GM18517 (cell line): Measurements from ENCODE around the gene SHISAL1.
"Not testable (repeated sequence)": the region's sequence is repeated elsewhere in the genome, so short reads cannot be mapped to it uniquely, and the experiment has no call there.

ENCODE experiments used
- ATAC-seq: cut with Tn5 transposase; IDR thresholded peaks from one replicate; pipeline ENCODE4 v1.9.1; 2021; ENCODE audit warnings: mild to moderate bottlenecking, moderate library complexity; ENCODE audit not compliant: unreplicated experiment

SHISAL1 gene

GRCh38 chr22:44329179-44329796 is 16.5 kb upstream of the SHISAL1 start:
- no peak for ATAC-seq

GRCh38 chr22:44328762-44329161 is 16.0 kb upstream of the SHISAL1 start:
- no peak for ATAC-seq

DNA sequence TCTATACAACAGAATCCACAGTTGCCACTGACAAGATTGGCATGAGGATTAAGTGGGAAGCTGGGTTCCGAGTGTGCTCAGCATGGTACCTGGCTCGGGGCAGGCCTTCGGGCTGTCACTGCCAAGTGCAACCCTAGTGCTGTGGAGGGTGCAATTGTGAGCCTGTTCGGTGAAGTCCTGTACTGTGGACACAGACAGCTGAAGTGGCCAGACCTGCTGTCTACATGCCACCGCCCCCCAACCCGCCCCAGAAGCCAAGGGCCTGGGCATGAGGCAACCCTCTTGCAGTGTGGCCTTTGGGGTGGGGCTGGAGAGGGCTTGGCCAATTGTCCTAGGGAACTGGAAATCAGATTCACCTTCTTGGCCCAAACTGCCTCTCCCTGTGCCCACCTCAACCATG is 15.6 kb upstream of the SHISAL1 start:
- ATAC-seq: no peak

DNA sequence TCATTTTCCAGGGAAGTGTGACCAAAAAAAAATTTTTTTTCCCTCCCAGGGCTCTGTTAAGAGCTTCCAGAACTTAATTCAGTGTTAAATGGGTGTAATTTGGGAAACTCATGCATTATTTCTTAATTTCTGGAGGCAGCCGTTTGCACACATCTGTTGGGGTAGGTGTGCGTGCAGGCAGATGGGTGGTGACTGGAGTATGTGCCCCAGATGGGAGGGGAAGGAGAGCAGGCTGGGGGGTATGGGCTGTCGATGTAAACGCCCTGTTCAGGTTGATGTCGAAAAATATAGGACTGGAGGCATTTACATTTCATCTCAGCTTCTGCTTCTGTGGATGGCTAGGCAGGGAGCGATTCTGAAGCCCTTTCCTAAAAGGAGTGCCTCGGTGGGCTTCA is 13.7 kb upstream of the SHISAL1 start:
- ATAC-seq: no peak

DNA sequence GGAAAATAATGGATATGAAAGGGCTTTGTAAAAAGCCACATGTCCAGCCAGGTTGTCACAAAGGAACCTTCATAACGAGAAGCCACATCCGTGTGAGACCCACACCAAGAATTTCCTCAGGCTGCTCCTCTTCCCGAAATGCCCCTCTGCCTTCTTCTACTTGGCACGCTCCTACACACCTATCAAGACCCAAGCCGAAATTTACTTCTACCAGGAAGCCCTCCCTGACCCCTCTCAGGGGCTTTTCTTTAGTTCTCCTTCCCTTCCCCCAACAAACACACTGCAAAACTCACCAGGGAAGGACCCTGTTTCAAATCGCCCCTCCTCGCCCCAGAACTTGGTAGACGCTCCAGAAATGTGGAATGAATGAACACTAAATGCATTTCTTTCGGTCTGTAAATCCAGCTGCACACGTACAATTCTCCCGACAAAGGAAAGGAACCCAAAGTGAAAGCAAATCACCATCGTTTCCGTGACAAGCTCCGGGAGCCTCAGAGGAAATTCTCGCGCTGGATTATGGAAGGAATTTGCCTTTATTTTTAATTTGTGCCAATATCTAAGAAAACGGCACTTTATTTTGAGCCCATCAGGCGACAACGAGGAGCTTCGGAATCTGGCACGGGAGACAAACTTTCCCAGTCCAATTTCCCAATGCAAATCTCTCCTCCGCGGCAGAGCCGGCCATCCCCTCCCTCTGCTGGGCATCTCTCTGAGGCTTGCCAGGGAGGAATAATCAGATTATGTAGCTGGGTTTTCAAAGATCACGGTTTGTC is 13.2 kb upstream of the SHISAL1 start:
- no peak for ATAC-seq

DNA sequence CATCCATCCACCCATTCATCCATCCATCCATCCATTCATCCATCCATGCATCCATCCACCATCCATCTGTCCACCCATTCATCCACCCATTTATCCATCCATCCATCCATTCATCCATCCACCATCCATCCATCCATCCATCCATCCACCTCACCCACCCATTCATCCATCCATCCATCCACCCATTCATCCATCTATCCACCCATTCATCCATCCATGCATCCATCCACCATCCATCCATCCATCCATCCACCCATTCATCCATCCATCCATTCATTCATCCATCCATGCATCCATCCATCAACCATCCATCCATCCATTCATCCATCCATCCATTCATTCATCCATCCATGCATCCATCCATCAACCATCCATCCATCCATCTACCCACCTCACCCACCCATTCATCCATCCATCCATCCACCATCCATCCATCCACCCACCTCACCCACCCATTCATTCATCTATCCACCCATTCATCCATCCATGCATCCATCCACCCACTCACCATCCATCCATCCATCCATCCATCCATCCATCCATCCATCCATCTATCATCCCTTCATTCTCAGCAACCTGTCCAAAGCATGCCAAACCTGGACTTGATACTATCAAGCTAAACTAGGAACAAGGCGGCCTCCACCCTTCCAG is 10.5 kb upstream of the SHISAL1 start:
- ATAC-seq: not testable (repeated sequence)

GRCh38 chr22:44319685-44320084 is 6.9 kb upstream of the SHISAL1 start:
- ATAC-seq: no peak

GRCh38 chr22:44318751-44319150 is 6.0 kb upstream of the SHISAL1 start:
- no peak for ATAC-seq

- ATAC-seq: no peak
Observed at GRCh38 chr22:44317886-44318637, 5.3 kb upstream of the SHISAL1 start.

DNA sequence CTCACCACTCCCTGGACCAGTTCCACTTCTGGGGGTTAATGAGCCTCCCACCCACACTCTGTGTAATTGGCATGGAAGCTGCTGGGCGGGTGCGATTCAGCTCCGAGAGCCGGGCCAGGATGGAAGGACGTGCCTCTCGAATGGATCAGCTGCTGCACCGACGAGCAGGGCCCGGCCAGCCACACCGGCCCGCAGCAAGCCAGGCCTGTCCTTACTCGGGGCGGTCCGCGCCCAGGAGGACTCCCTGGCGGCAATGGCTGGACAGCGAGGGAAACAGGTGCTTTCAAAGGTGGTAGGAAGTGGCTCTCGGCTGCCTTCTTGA is 4.3 kb upstream of the SHISAL1 start:
- ATAC-seq: no peak

DNA sequence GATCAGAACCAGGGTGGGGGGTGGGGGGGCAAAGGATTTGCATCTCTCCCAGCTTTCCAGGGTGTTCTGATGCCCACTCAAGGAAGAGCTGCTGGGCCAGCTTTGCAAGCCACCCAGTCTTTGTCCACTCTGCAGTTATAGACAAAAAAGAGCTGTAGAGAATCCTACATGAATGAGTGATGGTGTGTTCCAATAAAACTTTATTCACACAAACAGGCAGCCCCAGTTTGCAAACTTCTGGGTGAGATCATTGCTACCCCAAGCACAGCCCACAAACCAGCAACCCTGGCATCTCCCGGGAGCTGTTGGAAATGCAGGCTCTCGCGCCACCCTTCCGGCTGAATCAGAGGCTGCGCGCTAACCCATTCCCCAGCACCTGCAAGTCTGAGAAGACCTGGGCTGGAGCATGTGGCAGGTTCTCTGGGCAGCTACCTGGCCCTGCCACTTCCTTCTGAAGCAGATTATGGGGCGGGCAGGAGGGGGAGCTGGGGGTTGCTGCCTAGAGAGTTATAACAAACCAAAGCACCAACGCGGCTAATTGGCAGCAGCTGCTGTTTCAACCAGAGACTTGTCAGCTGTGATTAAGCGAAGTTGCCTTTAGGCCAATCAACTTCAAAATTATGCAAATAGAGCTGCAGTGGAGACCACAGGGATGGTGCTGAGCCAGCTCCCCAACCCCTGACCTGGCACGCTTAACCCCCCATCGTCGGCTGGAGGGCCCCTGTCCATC is 3.8 kb upstream of the SHISAL1 start:
- ATAC-seq: no peak

- no peak for ATAC-seq
Observed at GRCh38 chr22:44314425-44315067, 1.8 kb upstream of the SHISAL1 start.

DNA sequence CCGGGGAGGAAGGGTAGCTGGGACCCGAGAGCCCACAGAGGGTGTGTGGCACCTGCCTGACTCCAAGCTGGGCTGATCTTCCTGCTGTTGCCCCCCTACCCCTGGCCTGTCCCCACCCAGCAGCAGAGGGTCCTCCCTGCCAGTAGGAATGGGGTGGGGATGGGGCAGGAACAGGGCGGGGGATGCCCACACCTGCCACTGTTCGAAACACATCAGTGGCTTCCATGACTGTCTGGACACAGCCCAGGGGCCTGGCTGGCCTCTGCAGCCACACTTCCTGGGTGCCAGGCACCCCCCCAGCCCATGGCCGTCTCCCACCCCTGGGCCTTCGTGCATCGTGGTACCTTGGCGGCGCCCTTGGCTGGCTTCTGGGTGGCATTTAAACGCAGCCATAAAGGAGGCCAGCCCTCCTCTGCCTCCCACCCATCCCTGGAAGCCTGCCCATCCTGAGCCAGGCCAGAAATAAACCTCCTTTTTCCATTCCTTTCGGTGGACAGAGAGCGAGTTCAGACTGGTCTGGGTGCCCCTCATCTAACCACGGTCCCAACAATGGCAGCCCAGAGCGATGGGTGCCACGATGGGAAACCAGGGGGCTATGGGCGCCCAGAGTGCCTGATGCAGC is 745 bp upstream of the SHISAL1 start:
- ATAC-seq: no peak

DNA sequence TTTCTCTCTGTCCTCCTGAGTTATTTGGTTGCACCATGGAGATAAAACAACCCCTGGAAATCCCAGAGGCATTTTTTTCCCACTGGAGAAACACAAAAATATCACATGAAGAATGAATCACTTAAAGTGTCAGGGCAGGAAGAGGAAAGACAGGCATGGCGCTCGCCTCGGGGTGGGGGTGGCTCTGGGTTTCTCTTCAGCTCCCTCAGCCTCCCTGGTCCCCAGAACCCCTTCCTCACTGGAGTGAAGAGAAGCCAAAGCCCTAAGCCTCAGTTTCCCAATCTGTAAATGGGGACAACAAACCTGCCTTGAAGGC is 938 bp downstream of the SHISAL1 start:
- ATAC-seq: no peak

DNA sequence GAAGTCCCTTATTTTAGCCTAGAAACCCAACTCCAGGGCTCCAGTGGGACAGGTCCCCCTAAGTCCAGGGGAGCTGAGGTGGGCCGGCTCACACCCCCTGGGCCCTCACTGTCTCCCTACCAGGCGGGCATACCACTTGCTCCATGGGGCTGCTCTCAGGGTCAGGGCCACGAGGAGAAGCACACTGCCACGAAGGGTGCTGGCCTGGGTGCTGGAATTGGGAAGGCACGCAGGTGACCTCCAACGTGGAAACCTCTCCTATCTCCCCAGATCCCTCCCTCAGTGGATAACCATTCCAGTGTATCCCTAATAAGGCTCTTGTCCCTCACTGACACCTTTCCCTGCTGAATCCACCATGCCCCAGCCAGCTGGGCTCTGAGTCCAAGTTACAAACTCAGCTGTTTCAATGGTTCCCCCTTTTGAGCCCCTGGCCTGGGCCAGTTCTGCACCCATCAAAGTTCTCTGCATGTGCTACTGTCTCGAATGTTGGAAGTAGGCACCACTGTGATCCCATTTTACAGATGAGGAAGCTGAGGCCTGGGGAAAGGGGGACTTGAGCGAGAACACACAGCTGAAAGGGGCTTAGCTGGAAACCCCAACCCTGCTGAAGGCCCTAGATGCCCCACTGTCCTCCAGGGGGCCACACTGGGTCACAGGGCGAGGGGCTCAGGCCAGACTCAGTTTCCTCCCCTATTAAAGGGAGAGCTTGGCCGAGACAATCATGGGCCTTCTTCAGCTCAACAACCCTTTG is 1.5 kb downstream of the SHISAL1 start:
- ATAC-seq: no peak

DNA sequence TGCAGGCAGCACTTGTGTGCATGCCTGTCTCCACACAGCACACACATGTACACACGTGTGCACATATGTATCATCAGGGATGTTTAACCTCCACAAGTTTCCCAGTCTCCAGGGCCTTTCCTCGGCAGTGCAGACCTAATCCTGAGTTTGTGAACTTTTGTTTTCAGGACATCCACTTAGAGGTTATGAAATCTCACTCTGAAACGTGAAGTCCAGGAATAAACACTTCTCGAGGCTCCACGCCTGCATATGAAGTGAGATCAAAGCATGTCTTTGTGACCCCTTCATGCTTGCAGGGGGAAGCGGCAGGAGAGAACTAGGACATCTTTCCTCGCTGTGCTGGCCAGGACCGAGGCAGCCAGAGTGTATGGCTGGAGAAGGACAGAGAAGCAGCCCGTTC is 3.1 kb downstream of the SHISAL1 start:
- ATAC-seq: no peak

GRCh38 chr22:44309137-44309536 is 3.6 kb downstream of the SHISAL1 start:
- no peak for ATAC-seq

DNA sequence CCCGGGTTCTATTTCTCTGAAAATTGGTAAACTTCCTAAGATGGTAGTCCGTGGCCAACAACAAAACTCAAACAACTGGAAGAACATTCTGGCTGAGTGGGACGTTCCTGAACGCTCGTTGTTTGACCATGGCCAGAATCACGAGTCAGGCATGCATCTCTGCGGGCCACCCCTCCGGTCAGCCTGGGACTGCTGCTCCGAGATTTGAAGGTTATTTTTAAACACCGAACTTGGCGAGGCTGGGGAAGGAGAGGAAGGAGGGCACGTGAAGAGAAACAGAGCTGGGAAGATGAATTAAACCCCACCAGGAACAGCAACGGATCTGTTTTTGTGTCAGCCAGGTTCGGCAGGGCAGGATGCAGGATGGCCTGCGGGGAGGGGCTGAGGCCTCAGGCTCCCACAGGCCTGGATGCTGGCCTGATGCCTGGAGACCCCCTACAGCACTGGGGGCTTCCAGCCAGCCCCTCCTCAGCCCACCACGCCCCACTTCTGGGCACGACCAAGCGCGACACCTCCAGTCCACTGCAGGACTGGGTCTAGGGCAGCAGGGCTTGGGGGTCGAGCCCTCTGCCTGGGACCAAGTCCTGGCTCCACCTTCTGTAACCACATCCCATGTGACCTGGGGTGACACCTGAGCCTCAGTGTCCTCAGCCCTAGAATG is 5.1 kb downstream of the SHISAL1 start:
- ATAC-seq: no peak

DNA sequence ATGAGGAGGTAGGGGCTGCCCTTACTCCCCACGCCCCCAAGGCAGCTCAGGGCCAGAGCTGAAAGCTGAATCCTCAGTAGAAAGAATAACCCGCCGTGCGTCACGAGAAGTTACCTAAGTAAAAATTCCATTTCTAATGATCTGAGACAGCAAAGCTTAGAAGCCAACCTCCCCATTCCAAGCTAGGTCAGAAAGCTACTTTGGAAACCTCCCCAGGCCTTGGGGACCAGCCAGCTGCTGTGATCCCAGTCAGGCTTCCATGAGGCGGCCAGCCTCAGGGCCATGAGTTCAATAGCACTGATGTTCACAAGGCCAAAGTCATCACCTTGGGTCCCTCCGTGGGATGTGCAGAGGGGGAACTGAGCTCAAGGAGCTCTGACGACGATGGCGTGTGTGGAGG is 6.9 kb downstream of the SHISAL1 start:
- no peak for ATAC-seq
